Measurements from ENCODE around the gene LRP6. TPM values are rescaled to one million over a fixed set of nuclear protein-coding genes. Genes with fewer than 3 reads are reported as not detected.

LRP6 gene
- total RNA-seq, 1 experiment from 2014 or later = 21.2 TPM

GRCh38 chr12:12214635-12215131, 52.2 kb downstream of the LRP6 start:
- DNase-seq (ENCODE audit: low read depth) = peak; percentile 79

GRCh38 chr12:12214201-12214600, 52.6 kb downstream of the LRP6 start:
- no peak for DNase-seq (ENCODE audit: low read depth)

DNA sequence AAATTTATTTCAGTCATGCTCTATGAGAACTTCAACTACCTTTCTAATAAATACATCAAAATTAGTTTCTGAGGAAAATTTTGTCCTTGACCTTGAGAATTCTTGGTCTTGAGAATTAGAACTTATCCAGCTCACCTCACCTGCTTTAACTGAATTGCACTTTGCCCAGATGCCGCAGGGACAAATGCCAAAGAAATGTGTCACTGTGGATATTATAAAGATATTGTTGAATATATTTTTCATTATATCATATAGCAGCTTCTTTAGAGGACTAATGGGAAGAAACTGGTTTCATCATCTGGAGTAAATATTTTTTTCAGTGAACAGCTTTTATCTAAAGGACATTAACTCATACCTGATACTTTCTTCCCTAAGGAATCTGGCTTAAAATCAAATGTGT, 54.1 kb downstream of the LRP6 start:
- DNase-seq (ENCODE audit: low read depth) = no peak

GRCh38 chr12:12210983-12211382, 55.9 kb downstream of the LRP6 start:
- no peak for DNase-seq (ENCODE audit: low read depth)

DNA sequence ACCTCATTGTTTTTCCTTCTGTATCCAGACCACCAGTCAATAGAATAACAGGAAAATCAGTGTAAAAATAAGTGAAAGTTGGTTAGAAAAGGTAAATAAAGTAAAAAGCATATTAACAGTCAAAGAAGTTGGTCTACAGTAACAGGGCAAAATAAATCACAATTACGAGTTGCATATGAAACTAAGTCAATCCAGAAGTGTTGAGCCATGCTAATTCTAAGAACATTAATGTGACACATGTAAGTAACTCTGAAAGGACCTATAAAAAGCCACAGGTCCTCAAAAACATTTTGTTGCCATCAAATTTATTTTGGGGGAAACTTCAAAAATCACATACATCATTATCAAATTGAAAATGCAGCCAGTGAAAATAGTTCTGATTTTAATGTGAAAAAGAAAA, 56.4 kb downstream of the LRP6 start:
- no peak for DNase-seq (ENCODE audit: low read depth)

GRCh38 chr12:12209675-12210074, 57.2 kb downstream of the LRP6 start:
- DNase-seq (ENCODE audit: low read depth) = no peak

- no peak for DNase-seq (ENCODE audit: low read depth)
Measured at GRCh38 chr12:12209043-12209442, 57.8 kb downstream of the LRP6 start.

DNA sequence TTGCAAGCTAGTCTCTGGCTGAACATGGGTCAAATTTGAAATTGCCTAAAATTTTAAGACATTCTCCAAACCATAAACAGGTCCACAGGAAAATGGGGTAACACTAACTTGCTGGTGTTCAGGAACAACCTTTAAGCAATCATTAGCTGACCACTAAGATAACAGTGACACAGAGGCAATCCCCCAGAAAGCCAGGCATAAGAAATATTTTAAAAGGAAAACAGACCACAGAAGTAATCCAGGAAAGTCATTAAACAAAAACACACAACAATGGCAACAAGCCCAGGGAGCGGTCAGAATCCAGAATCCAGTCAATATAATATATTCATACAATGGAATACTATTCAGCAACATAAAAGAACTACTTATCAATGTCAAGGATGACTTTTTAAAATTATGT, 59.1 kb downstream of the LRP6 start:
- no peak for DNase-seq (ENCODE audit: low read depth)

DNA sequence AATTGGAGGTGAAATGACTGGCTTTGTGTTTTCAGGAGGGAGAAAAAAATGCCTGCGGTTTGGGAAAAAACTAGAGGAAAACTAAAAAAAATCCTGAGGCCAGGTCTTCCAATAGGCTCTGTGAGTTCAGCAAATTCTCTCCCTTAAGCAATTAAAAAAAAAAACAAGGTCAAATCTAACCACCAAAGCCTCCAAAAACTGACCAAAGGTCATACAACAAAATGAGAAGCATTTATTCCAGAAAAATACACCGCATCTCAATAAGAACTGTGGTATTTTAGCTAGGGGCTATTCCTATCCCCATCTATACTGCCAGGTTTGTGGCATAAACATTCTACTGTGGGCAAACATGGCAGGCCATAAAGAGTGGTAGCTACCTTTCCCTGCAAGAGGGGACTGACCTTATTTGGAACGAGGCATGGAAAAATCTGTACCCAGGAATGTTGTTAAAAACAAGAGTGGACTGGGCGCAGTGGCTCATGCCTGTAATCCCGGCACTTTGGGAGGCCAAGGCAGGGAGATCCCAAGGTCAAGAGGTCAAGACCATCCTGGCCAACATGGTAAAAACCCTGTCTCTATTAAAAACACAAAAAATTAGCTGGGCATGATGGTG, 60.0 kb downstream of the LRP6 start:
- DNase-seq (ENCODE audit: low read depth) = no peak

GRCh38 chr12:12202747-12203146, 64.1 kb downstream of the LRP6 start:
- no peak for DNase-seq (ENCODE audit: low read depth)

DNA sequence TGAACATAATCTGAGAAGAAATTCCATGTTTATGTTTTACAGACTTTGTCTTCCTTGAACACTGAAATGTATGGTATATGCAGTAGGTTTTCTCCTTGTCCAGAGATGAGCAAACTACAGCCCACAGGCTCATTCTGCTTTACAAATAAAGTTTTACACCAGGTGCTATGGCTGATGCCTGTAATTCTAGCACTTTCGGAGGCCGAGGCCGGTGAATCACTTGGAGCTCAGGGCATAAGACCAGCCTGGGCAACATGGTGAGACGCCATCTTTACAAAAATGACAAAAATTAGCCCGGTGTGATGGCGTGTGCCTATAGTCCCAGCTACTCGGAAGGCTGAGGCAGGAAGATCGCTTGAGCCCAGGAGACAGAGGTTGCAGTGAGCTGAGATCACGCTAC, 64.7 kb downstream of the LRP6 start:
- DNase-seq (ENCODE audit: low read depth) = no peak

- DNase-seq (ENCODE audit: low read depth) = no peak
Measured at GRCh38 chr12:12201274-12201758, 65.5 kb downstream of the LRP6 start.

DNA sequence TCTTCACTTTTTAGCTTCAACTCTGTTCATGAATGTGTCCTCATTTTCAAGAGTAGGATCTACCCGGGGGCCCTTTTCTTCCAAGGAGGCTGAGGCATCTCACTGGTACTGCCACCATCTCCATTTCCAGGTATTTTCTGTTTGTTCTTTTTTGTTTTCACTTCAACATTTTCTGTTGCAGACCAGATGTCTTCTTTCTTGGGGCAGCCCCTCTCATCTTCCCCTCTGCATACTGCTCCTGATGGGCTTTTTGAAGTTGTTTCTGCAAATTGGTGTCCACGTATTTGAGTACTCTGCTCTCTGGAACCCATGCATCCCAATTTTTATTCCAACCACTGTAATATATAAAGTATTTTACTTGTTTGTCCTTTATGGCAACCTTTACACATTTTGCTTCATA, 66.5 kb downstream of the LRP6 start:
- DNase-seq (ENCODE audit: low read depth) = no peak

DNA sequence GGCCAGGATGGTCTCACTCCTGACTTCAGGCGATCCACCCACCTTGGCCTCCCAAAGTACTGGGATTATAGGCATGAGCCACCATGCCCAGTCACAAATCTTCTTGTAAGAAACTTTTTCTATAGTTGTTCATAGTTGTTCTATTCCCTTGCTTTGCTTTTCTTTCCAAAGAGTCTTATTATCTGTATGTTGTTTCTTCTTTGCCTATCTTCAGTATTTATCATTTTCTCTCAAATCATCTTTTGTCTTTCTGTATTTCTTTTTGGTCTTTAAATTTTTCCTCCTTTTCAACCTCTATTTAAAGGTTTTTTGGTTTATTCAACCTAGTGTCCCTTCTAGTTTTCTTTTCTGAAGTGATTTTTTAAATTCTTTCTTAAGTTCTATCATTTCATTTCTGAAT, 68.7 kb downstream of the LRP6 start:
- no peak for DNase-seq (ENCODE audit: low read depth)

DNA sequence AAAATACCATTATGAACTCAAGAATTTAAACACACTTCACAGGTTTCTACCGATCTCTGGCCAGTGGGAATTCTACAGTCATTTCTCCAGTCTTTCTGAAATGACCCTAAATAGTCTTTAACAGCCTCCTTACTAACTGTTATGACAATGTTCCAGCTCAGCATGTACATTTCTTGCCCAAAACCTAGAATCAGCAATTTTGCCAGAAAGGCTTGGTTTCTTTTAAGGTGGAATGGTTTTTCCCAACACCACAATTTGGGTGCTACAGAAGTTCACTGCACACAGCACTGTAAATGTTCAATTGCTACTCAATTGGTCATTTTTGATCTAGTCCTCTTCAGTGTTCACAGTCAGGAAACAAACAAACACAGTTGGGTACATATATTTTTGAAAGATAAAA, 69.7 kb downstream of the LRP6 start:
- DNase-seq (ENCODE audit: low read depth) = no peak

DNA sequence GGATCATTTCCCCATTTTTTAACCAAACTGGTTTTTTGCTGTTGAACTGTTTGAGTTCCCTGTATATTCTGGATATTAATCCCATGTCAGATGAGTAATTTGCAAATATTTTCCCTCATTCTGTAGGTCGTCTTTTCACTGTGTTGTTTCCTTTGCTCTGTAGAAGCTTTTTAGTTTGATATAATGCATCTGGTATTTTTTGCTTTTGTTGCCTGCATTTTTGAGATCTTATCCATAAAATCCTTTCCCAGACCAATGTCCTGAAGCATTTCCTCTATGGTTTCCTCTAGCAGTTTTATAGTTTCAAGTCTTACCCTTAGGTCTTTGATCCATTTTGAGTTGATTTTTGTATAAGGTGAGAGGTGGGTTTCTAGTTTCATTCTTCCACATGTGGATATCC, 71.3 kb downstream of the LRP6 start:
- no peak for DNase-seq (ENCODE audit: low read depth)

DNA sequence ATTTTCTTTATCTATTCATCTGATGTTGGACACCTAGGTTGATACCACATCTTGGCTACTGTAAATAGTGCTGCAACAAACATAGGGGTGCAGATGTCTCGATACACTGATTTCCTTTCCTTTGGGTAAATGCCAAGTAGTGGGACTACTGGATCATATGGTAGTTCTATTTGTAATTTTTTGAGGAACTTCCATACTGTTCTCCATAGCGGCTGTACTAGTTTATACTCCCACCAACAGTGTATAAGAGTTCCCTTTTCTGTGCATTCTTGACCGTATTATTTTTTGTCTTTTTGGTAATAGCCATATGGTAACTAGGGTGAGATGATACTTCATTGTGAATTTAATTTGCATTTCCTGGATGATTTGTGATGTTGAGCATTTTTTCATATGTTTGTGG, 71.8 kb downstream of the LRP6 start:
- no peak for DNase-seq (ENCODE audit: low read depth)

- peak; percentile 51 for DNase-seq (ENCODE audit: low read depth)
Measured at GRCh38 chr12:12194206-12194605, 72.6 kb downstream of the LRP6 start.

- no peak for DNase-seq (ENCODE audit: low read depth)
Measured at GRCh38 chr12:12191008-12191407, 75.8 kb downstream of the LRP6 start.

DNA sequence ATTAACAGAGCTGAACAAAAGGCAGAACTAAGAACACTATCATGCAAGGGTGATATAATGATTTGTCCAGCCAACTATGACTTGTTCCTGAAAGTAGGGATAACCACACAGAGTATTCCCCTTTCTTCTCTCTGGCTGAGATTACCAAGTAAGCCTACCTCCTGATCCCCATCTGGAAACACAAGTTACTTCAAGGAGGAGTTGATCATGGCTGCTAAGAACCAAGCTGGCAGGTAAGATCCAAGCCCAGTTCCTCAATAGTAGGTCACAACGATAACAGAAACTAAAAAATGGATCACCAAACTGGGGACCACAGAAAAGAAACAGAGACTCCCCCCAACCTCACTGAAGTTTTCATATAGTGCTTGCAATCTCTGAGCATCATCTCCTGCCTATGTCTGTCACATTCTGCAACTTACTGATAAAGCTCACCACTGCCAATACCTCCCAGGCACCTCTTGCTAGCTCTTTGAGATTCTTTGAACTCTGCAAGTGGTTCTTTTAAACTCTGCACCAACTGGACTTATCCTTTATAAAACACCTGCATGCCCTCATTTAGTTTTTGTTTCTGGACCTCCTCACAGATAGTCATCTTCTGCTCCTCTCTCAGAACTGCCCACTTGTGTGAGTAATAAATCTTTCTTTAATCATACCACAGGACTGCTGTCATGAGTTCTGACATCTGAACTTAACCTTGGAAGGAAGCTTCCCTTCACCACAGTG, 76.6 kb downstream of the LRP6 start:
- DNase-seq (ENCODE audit: low read depth) = no peak

- DNase-seq (ENCODE audit: low read depth) = no peak
Measured at GRCh38 chr12:12185414-12185813, 81.4 kb downstream of the LRP6 start.

GRCh38 chr12:12182703-12183365, 84.0 kb downstream of the LRP6 start:
- peak; percentile 15 for DNase-seq (ENCODE audit: low read depth)
